Stimulated activated CD4-positive, alpha-beta T cell treated with anti-CD3 and anti-CD28 coated beads, Interleukin-1b, Interleukin-23, amount 100 ng/mL, for 1 hour (primary cell): Measurements from ENCODE around the gene C16orf96.

Experiments
- DNase-seq, 2 donors: peaks; one replicate each; pipeline ENCODE4 v3.0.0-alpha.2; 2020; ENCODE audit warnings: low read depth in 2 of 2

The C16orf96 gene

DNA sequence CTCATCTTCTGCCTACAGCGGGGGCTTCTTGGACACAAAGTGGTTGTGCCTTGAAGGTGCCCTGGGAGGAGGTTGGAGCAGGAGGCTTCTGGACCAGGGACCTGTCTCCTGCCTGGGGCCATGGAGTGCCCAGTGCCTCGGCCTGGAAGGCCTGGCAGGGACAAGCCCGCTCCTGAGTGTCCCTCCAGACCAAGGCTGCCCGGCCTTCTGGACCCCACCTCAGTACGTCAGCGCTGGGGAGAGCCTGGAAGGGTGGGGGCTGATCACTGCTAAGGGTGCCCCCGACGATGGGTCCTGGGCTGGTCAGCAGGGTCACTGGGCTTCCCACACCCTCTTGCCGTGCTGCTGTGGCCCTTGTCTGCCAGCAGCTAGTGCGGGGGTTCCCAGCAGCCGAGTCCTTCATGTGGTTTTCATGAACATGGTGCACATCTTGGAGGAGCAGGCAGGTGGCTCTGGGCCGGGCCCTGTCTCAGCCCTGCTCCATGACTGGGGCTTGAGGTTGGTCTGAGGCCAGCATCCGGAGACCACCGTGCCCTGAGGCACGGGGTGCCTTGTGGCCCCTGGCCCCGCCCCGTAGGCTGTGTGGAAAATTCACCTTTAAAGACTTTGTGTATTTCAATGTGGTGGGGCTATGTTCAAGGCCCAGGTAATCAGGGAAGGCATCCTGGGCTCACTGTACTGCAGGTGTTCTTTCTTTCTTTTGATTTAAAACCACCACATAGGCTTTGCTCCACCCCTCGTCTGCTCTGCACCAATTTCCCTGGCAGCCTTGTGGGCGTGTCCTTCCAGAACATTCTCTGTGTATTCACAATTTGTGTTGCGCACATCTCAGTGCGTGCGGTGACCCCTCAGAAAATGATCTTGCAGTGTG is 90.9 kb downstream of the C16orf96 start:
- DNase-seq, result no peak

DNA sequence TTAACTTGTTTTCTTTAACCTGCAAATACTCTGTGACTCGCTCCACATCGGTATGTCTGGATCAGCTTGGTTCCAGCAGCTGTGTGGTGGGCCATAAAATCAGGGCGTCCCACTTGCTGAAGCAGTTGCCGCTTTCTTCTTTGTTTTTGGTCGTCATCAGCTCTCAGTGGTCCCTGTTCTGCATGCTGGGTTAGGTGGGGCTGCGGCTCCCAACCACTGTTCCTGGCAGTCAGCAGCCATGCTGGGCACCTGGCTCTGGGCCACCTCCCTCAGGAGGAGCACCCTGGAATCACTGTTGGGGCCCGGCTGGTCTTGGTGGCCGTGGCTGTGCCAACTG is 91.5 kb downstream of the C16orf96 start:
- no peak for DNase-seq

DNA sequence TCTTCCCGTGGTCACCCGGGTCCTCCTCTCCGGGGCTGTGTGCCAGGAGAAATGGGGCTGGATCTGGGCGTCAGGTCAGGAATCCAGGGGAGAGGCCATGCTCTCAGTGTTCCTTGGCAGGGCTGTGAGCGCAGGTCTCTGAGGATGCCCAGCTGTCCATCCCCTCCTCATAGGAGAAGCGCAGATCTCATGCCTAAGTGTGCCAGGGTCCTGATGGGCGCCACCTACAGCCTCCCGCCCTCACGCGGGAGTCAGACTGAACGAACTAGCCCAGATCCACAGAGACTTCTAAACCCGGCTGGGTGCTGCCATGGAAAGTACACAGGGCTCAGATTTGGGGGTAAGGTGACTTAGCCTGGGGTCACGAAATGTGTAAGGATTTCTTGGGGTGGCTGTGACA is 92.8 kb downstream of the C16orf96 start:
- DNase-seq, result no peak

DNA sequence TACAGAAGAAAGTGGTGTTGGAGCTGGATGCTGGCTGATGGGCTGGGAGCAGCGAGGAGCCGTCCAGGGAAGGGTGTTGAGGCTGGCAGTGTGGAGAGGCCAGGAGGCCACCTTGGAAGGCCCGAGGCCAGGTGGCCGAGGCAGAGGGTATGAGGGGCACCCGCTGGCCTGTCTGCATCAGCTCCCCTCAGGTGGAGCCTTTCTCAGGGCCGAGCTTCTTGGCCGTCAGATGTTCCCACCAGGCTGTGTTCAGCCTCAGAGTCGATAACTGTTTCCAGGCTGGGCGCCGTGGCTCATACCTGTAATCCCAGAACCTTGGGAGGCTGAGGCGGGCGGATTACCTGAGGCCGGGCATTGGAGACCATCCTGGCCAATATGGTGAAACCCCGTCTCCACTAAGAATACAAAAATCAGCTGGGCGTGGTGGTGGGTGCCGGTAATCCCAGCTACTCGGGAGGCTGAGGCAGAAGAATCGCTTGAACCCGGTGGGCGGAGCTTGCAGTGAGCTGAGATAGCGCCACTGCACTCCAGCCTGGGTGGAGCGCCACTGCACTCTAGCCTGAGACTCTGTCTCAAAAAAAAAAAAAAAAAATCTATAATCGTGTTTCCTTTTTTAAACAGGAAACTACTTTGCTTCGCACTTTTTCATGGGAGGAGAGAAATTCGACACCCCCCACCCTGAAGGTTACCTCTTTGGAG is 93.8 kb downstream of the C16orf96 start:
- DNase-seq, result no peak
